Mesendoderm (in vitro differentiated cells): ENCODE results near the gene KCNT1.

ENCODE experiments used
- DNase-seq: peaks from one replicate; pipeline ENCODE4 v3.0.0; 2013
- H2AK5ac ChIP-seq: 2 replicates; pipeline ENCODE4 v1.6.1; 2013; ENCODE audit warnings: low read length, inconsistent platforms
- H2BK120ac ChIP-seq: 2 replicates; pipeline ENCODE4 v1.6.1; 2013; ENCODE audit warnings: low read depth, mild to moderate bottlenecking, low read length, moderate library complexity, mixed read lengths
- H2BK15ac ChIP-seq: replicated peaks from 2 replicates; pipeline ENCODE4 v1.6.1; 2013; ENCODE audit warnings: low read depth, mild to moderate bottlenecking, moderate library complexity
- H2BK5ac ChIP-seq: 2 replicates; pipeline ENCODE4 v1.6.1; 2013; ENCODE audit warnings: low read length, inconsistent platforms
- H3K18ac ChIP-seq: 2 replicates; pipeline ENCODE4 v1.6.1; 2013; ENCODE audit warnings: mild to moderate bottlenecking, low read length, mixed read lengths
- H3K23ac ChIP-seq: one replicate; pipeline ENCODE4 v1.6.1; 2013; ENCODE audit warnings: low read length
- H3K27ac ChIP-seq: 2 replicates; pipeline ENCODE4 v1.5.1; 2013; ENCODE audit warnings: low read depth, mild to moderate bottlenecking, inconsistent platforms, low read length, moderate library complexity
- H3K27me3 ChIP-seq: 2 replicates; pipeline ENCODE4 v1.6.1; 2013; ENCODE audit warnings: low read length, control low read depth, mild to moderate bottlenecking, inconsistent platforms; ENCODE audit not compliant: insufficient read depth, poor library complexity
- H3K36me3 ChIP-seq: 2 replicates; pipeline ENCODE4 v1.6.1; 2013; ENCODE audit warnings: low read length, inconsistent platforms; ENCODE audit not compliant: control insufficient read depth, insufficient read depth
- H3K4ac ChIP-seq: one replicate; pipeline ENCODE4 v1.6.1; 2013; ENCODE audit warnings: low read depth, mild to moderate bottlenecking, low read length, moderate library complexity
- H3K4me1 ChIP-seq: 2 replicates; pipeline ENCODE4 v1.6.1; 2013; ENCODE audit warnings: low read depth, low read length, inconsistent platforms; ENCODE audit not compliant: control insufficient read depth
- H3K4me2 ChIP-seq: 2 replicates; pipeline ENCODE4 v1.6.1; 2013; ENCODE audit warnings: low read length
- H3K4me3 ChIP-seq: 2 replicates; pipeline ENCODE4 v1.5.1; 2013; ENCODE audit warnings: mild to moderate bottlenecking, low read length
- H3K56ac ChIP-seq: one replicate; pipeline ENCODE4 v1.6.1; 2013; ENCODE audit warnings: low read length
- H3K79me1 ChIP-seq: 2 replicates; pipeline ENCODE4 v1.6.1; 2013; ENCODE audit warnings: low read length, inconsistent platforms
- H3K79me2 ChIP-seq: 2 replicates; pipeline ENCODE4 v1.6.1; 2013; ENCODE audit warnings: mild to moderate bottlenecking, low read length; ENCODE audit not compliant: control insufficient read depth, insufficient read depth
- H3K9ac ChIP-seq: 2 replicates; pipeline ENCODE4 v1.6.1; 2013; ENCODE audit warnings: low read length, inconsistent platforms
- H4K5ac ChIP-seq: one replicate; pipeline ENCODE4 v1.6.1; 2013; ENCODE audit warnings: low read length
- H4K8ac ChIP-seq: one replicate; pipeline ENCODE4 v1.6.1; 2013; ENCODE audit warnings: low read depth, mild to moderate bottlenecking, control low read depth, low read length, moderate library complexity
- WGBS: extraction: QIAGEN DNeasy Blood & Tissue Kit; methylation state at CpG from one replicate; pipeline ENCODE4 v1.1.7; 2013; ENCODE audit warnings: low lambda C conversion rate, missing lambda C conversion rate; ENCODE audit not compliant: insufficient coverage; ENCODE audit errors: extremely low coverage; 5-methylcytosine and 5-hydroxymethylcytosine counted together

Gene KCNT1

GRCh38 chr9:135761845-135762168, 59.8 kb downstream of the KCNT1 start:
- H3K4me2 ChIP-seq = no peak overlapping the region
- H2BK120ac ChIP-seq = no peak overlapping the region
- no peaks in the 10 kb centered on the region for H3K36me3 ChIP-seq
- H2BK5ac ChIP-seq = no peak overlapping the region
- no peak overlapping the region for H3K4ac ChIP-seq
- H3K23ac ChIP-seq = no peak overlapping the region
- no peak overlapping the region for H3K27ac ChIP-seq
- WGBS = no CpG with 5 or more reads among the region's 16 CpGs
- no peaks in the 10 kb centered on the region for H3K27me3 ChIP-seq
- no peaks in the 10 kb centered on the region for H3K4me1 ChIP-seq
- no peak overlapping the region for H4K8ac ChIP-seq
- H3K18ac ChIP-seq = no peak overlapping the region
- no peak overlapping the region for H4K5ac ChIP-seq
- H2AK5ac ChIP-seq = no peak overlapping the region
- H3K4me3 ChIP-seq = no peak overlapping the region
- H3K79me2 ChIP-seq = no peaks in the 10 kb centered on the region
- H3K79me1 ChIP-seq = no peaks in the 10 kb centered on the region
- no peak for DNase-seq
- no peak overlapping the region for H3K9ac ChIP-seq
- H3K56ac ChIP-seq = no peak overlapping the region
- no peak overlapping the region for H2BK15ac ChIP-seq

GRCh38 chr9:135762921-135763320, 60.9 kb downstream of the KCNT1 start:
- Histone ChIP-seq H3K4me1 (no peaks in the 10 kb centered on the region), H3K4me3 (no peak overlapping the region), H4K8ac (no peak overlapping the region), H2AK5ac (no peak overlapping the region), H3K56ac (no peak overlapping the region), H2BK15ac (no peak overlapping the region), H3K18ac (no peak overlapping the region), H3K27me3 (no peaks in the 10 kb centered on the region), H3K79me1 (no peaks in the 10 kb centered on the region), H4K5ac (no peak overlapping the region), H3K23ac (no peak overlapping the region), H2BK120ac (no peak overlapping the region), H3K9ac (no peak overlapping the region), H3K36me3 (no peaks in the 10 kb centered on the region), H3K27ac (no peak overlapping the region), H2BK5ac (no peak overlapping the region), H3K79me2 (no peaks in the 10 kb centered on the region), H3K4me2 (no peak overlapping the region), H3K4ac (no peak overlapping the region)
- no peak for DNase-seq
- WGBS = no CpG with 5 or more reads among the region's 13 CpGs

GRCh38 chr9:135763716-135764446, 61.9 kb downstream of the KCNT1 start:
- Histone ChIP-seq H2AK5ac (no peak overlapping the region), H3K27ac (no peak overlapping the region), H3K18ac (no peak overlapping the region), H3K4me2 (no peak overlapping the region), H3K27me3 (no peaks in the 10 kb centered on the region), H3K4ac (no peak overlapping the region), H3K56ac (no peak overlapping the region), H3K79me2 (no peaks in the 10 kb centered on the region), H2BK120ac (no peak overlapping the region), H3K4me1 (no peaks in the 10 kb centered on the region), H3K4me3 (no peak overlapping the region), H2BK5ac (no peak overlapping the region), H4K8ac (no peak overlapping the region), H3K23ac (no peak overlapping the region), H3K36me3 (no peaks in the 10 kb centered on the region), H3K79me1 (no peaks in the 10 kb centered on the region), H4K5ac (no peak overlapping the region), H2BK15ac (no peak overlapping the region), H3K9ac (no peak overlapping the region)
- no CpG with 5 or more reads among the region's 24 CpGs for WGBS
- DNase-seq = no peak

GRCh38 chr9:135764731-135765130, 62.7 kb downstream of the KCNT1 start:
- H4K8ac ChIP-seq = no peak overlapping the region
- H3K4me3 ChIP-seq = no peak overlapping the region

GRCh38 chr9:135765416-135765815, 63.4 kb downstream of the KCNT1 start:
- H3K36me3 ChIP-seq = no peaks in the 10 kb centered on the region
- no peak overlapping the region for H4K8ac ChIP-seq
- no peaks in the 10 kb centered on the region for H3K79me2 ChIP-seq
- H2BK120ac ChIP-seq = no peak overlapping the region
- H2AK5ac ChIP-seq = no peak overlapping the region
- no peak overlapping the region for H3K9ac ChIP-seq
- H2BK15ac ChIP-seq = no peak overlapping the region
- H3K4me2 ChIP-seq = no peak overlapping the region
- no peak overlapping the region for H3K56ac ChIP-seq
- no peak overlapping the region for H3K27ac ChIP-seq
- no peak for DNase-seq
- no peak overlapping the region for H3K4ac ChIP-seq
- no peaks in the 10 kb centered on the region for H3K79me1 ChIP-seq
- H4K5ac ChIP-seq = no peak overlapping the region
- H2BK5ac ChIP-seq = no peak overlapping the region
- H3K27me3 ChIP-seq = no peaks in the 10 kb centered on the region
- no peaks in the 10 kb centered on the region for H3K4me1 ChIP-seq
- WGBS = no CpG with 5 or more reads among the region's 13 CpGs
- no peak overlapping the region for H3K23ac ChIP-seq
- no peak overlapping the region for H3K4me3 ChIP-seq
- H3K18ac ChIP-seq = no peak overlapping the region

More at GRCh38 chr9:135764731-135765130, 62.7 kb downstream of the KCNT1 start:
- H3K23ac ChIP-seq = no peak overlapping the region
- no peak for DNase-seq
- no peak overlapping the region for H2AK5ac ChIP-seq
- H4K5ac ChIP-seq = no peak overlapping the region
- H3K9ac ChIP-seq = no peak overlapping the region
- H3K56ac ChIP-seq = no peak overlapping the region
- H3K4ac ChIP-seq = no peak overlapping the region
- WGBS = no CpG with 5 or more reads among the region's 19 CpGs
- no peak overlapping the region for H2BK5ac ChIP-seq
- H3K79me1 ChIP-seq = no peaks in the 10 kb centered on the region
- no peaks in the 10 kb centered on the region for H3K79me2 ChIP-seq
- H3K36me3 ChIP-seq = no peaks in the 10 kb centered on the region
- H2BK120ac ChIP-seq = no peak overlapping the region
- H2BK15ac ChIP-seq = no peak overlapping the region
- no peaks in the 10 kb centered on the region for H3K4me1 ChIP-seq
- H3K27me3 ChIP-seq = no peaks in the 10 kb centered on the region
- no peak overlapping the region for H3K27ac ChIP-seq
- no peak overlapping the region for H3K18ac ChIP-seq
- H3K4me2 ChIP-seq = no peak overlapping the region

GRCh38 chr9:135766251-135766650, 64.3 kb downstream of the KCNT1 start:
- Histone ChIP-seq H2BK15ac (no peak overlapping the region), H3K79me2 (no peaks in the 10 kb centered on the region), H3K23ac (no peak overlapping the region), H4K8ac (no peak overlapping the region), H2BK120ac (no peak overlapping the region), H3K36me3 (no peaks in the 10 kb centered on the region), H3K18ac (no peak overlapping the region), H3K27me3 (no peaks in the 10 kb centered on the region), H3K4ac (no peak overlapping the region), H3K4me1 (no peaks in the 10 kb centered on the region), H3K4me3 (no peak overlapping the region), H3K9ac (no peak overlapping the region), H3K56ac (no peak overlapping the region), H4K5ac (no peak overlapping the region), H3K27ac (no peak overlapping the region), H2BK5ac (no peak overlapping the region), H2AK5ac (no peak overlapping the region), H3K4me2 (no peak overlapping the region), H3K79me1 (no peaks in the 10 kb centered on the region)
- no CpG with 5 or more reads among the region's 4 CpGs for WGBS
- peak; percentile 9 for DNase-seq
